PC-3 (cell line): ENCODE results near the gene RUBCN. TPM values are rescaled to one million over a fixed set of nuclear protein-coding genes. Genes with fewer than 3 reads are reported as not detected.

Source experiments
- ATAC-seq: fragments of 200-7000 bp; cut with Tn5 transposase; 2 replicates; pipeline ENCODE4 v1.9.1; 2020; ENCODE audit warnings: mild to moderate bottlenecking, moderate library complexity
- BruUV-seq: library from RNA; stranded (reverse); fragments of 400-500 nt; replicated peaks from 2 replicates; lab custom pipeline; 2021; lab: Mats Ljungman, UMichigan
- CTCF ChIA-PET: fragments of 300-600 bp; sonication (Branson Sonifier 250); formaldehyde crosslinking; loops from one replicate; lab custom pipeline; 2022; ENCODE audit warnings: antibody characterized with exemption; lab: Charles Lee
- POLR2A ChIA-PET: fragments of 300-600 bp; sonication (Branson Sonifier 250); formaldehyde crosslinking; loops from one replicate; lab custom pipeline; 2022; ENCODE audit warnings: antibody characterized with exemption; ENCODE audit not compliant: unreplicated experiment; lab: Charles Lee
- DNase-seq: peaks from one replicate; pipeline ENCODE4 v3.0.0-alpha.2; 2015
- H2AFZ ChIP-seq: fragments of 300-600 bp; sonication (generic); 2 replicates; pipeline ENCODE4 v1.6.0; 2016; ENCODE audit warnings: antibody characterized with exemption, low read length
- H3F3A ChIP-seq: fragments of 300-600 bp; sonication (generic); one replicate; pipeline ENCODE4 v1.6.0; 2017; ENCODE audit warnings: antibody characterized with exemption, low read length, control low read depth, mild to moderate bottlenecking; ENCODE audit not compliant: unreplicated experiment
- H3K27ac ChIP-seq: fragments of 300-600 bp; sonication (generic); 2 replicates; pipeline ENCODE4 v1.5.1; 2016; ENCODE audit warnings: mild to moderate bottlenecking, low read length
- H3K27me3 ChIP-seq: fragments of 300-600 bp; sonication (generic); 2 replicates; pipeline ENCODE4 v1.6.1; 2016; ENCODE audit warnings: low read length, mixed read lengths
- H3K36me3 ChIP-seq: fragments of 300-600 bp; sonication (generic); 2 replicates; pipeline ENCODE4 v1.6.1; 2016; ENCODE audit warnings: low read depth, mixed run types, low read length, mixed read lengths
- H3K4me1 ChIP-seq: fragments of 300-600 bp; sonication (generic); 2 replicates; pipeline ENCODE4 v1.5.1; 2016; ENCODE audit warnings: low read length; ENCODE audit not compliant: insufficient read depth
- H3K4me2 ChIP-seq: fragments of 300-600 bp; sonication (generic); 2 replicates; pipeline ENCODE4 v1.6.0; 2016; ENCODE audit warnings: low read length
- H3K4me3 ChIP-seq: fragments of 300-600 bp; sonication (generic); 2 replicates; pipeline ENCODE4 v1.5.1; 2016; ENCODE audit warnings: mild to moderate bottlenecking, low read length, mixed read lengths
- H3K79me2 ChIP-seq: fragments of 300-600 bp; sonication (generic); 2 replicates; pipeline ENCODE4 v1.6.1; 2017; ENCODE audit warnings: low read length, mixed read lengths
- H3K9ac ChIP-seq: fragments of 300-600 bp; sonication (generic); 2 replicates; pipeline ENCODE4 v1.6.0; 2016; ENCODE audit warnings: mild to moderate bottlenecking, low read length
- H3K9me2 ChIP-seq: fragments of 300-600 bp; sonication (generic); replicated peaks from 2 replicates; pipeline ENCODE4 v1.6.1; 2016; ENCODE audit warnings: mixed run types, low read length, mixed read lengths
- H3K9me3 ChIP-seq: fragments of 300-600 bp; sonication (generic); 2 replicates; pipeline ENCODE4 v1.6.1; 2016; ENCODE audit warnings: low read length, mixed read lengths
- H4K20me1 ChIP-seq: fragments of 300-600 bp; sonication (generic); 2 replicates; pipeline ENCODE4 v1.6.1; 2016; ENCODE audit warnings: low read length, mixed read lengths
- EZH2 ChIP-seq: fragments of 300-600 bp; sonication (generic); IDR thresholded peaks from one replicate; pipeline ENCODE4 v1.6.1; 2017; ENCODE audit warnings: antibody characterized with exemption, mild to moderate bottlenecking, low read length; ENCODE audit not compliant: unreplicated experiment
- EZH2phosphoT487 ChIP-seq: fragments of 300-600 bp; sonication (generic); IDR thresholded peaks from 2 replicates; pipeline ENCODE4 v1.6.1; 2018; ENCODE audit warnings: mild to moderate bottlenecking, antibody characterized with exemption, low read length, borderline replicate concordance
- intact Hi-C: fragments of 100-400 bp; cut with micrococcal nuclease; formaldehyde crosslinking; loops from 2 replicates; pipeline ENCODE4 v1.9.0; 2023
- total RNA-seq: library from RNA; depleted of rRNA; stranded (reverse); fragments of >200 nt; gene quantifications from 2 replicates; pipeline ENCODE4 v1.2.3, GENCODE V29; 2014
- TF ChIP-seq, protein P1 (sequence below): fragments of 300-600 bp; sonication (generic); conservative IDR thresholded peaks from 2 replicates; pipeline ENCODE4 v1.5.1; 2017; ENCODE audit warnings: antibody characterized with exemption, low read depth, mild to moderate bottlenecking, low read length

The RUBCN gene
- total RNA-seq, 1 experiment from 2014 or later = 24.5 TPM

DNA sequence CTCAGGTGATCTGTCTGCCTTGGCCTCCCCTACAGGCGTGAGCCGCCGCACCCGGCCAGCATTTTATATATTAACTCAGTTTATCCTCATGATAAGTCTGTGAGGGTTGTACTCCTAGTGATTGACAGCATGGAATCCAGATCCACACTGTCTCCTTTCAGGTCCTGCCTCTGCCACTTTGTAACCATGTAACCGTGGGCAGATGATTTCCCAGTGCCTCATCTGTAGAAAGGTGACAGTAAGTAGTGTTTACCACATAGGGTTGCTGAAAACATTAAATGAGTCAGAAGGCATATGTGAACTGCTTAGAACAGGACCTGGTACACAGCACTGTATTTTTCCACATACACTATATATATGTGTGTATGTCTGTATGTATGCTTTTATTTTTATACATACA, 15.4 kb upstream of the RUBCN start:
- POLR2A ChIA-PET = no interaction called here
- Histone ChIP-seq H3K9ac (no peak overlapping the region), H3K36me3 (peaks cover 11% of the 10 kb centered on the region; the same call in 1 of the 2 replicates), H3F3A (no peaks in the 10 kb centered on the region), H3K4me1 (peaks cover 26% of the 10 kb centered on the region), H2AFZ (no peak overlapping the region), H3K4me3 (peak overlapping the region; percentile 74), H3K4me2 (peak overlapping the region; percentile 80), H3K79me2 (peaks cover 70% of the 10 kb centered on the region), H3K27ac (no peak overlapping the region), H3K9me3 (no peaks in the 10 kb centered on the region), H4K20me1 (peaks cover 19% of the 10 kb centered on the region; the same call in 1 of the 2 replicates), H3K9me2 (no peaks in the 10 kb centered on the region), H3K27me3 (no peaks in the 10 kb centered on the region)
- BruUV-seq = no TSS peak
- intact Hi-C loops = loop anchor here (5.0 kb wide), 1 partner anchor 40 kb away; the partner anchor contains the start of gene LRCH3
- DNase-seq (no peak), ATAC-seq (no peak)
- CTCF ChIA-PET = no interaction called here
- TF ChIP-seq EZH2phosphoT487 (no peak), EZH2 (no peak)
- TF ChIP-seq, protein P1, sequence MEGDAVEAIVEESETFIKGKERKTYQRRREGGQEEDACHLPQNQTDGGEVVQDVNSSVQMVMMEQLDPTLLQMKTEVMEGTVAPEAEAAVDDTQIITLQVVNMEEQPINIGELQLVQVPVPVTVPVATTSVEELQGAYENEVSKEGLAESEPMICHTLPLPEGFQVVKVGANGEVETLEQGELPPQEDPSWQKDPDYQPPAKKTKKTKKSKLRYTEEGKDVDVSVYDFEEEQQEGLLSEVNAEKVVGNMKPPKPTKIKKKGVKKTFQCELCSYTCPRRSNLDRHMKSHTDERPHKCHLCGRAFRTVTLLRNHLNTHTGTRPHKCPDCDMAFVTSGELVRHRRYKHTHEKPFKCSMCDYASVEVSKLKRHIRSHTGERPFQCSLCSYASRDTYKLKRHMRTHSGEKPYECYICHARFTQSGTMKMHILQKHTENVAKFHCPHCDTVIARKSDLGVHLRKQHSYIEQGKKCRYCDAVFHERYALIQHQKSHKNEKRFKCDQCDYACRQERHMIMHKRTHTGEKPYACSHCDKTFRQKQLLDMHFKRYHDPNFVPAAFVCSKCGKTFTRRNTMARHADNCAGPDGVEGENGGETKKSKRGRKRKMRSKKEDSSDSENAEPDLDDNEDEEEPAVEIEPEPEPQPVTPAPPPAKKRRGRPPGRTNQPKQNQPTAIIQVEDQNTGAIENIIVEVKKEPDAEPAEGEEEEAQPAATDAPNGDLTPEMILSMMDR = no peak

DNA sequence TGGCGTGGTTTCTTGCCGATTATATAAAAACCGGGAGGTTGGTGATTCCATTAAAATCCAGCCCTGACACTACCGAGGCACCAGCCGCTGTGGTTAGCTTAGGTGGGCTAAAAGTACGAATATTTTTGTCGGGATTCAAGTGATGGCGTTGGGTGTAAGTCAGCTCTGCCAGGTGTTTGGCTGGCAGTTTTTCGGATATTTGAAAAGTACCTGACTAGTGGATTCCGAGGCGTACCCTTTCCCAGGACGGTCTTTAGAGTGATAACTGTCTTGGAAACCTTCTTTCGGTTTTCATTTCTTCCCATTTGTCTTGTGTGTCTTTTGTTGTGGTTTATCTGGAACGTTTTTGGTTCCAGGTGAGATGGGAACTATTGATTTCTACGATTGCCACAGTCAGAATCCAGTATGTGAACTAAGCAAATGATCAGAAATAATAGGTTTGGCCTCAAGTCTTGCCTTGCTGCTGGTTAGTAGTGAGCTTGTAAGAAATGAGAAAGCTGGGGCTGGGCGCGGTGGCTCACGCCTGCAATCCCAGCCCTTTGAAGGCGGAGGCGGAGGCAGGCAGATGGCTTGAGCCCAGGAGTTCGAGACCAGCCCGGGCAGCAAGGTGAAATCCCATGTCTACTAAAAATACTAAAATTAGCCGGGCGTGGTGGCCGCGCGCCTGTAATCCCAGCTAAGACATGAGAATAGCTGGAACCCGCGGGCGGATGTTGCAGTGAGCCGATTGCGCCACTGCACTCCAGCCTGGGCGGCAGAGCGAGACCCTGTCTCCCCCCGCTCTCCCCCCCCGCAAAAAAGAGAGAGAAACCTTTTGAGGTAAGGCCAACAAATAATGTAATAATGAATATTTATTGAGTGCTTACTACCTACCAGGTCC, 14.4 kb upstream of the RUBCN start:
- Histone ChIP-seq H3K27me3 (no peaks in the 10 kb centered on the region), H3K4me1 (peaks cover 26% of the 10 kb centered on the region), H3K9ac (peak overlapping the region; percentile 89), H3K9me3 (no peaks in the 10 kb centered on the region), H3K4me3 (peak overlapping the region; percentile 74), H3K36me3 (peaks cover 2% of the 10 kb centered on the region; the same call in 1 of the 2 replicates), H3K27ac (peak overlapping the region; percentile 72), H3K9me2 (no peaks in the 10 kb centered on the region), H2AFZ (peak overlapping the region; percentile 95), H3K4me2 (peak overlapping the region; percentile 80), H3K79me2 (peaks cover 60% of the 10 kb centered on the region), H3F3A (no peaks in the 10 kb centered on the region), H4K20me1 (peaks cover 19% of the 10 kb centered on the region; the same call in 1 of the 2 replicates)
- CTCF ChIA-PET = interaction anchor here (0.5 to 1.4 kb wide), 4 partner anchors 18 to 152 kb away, joined by 3 read pairs; no protein-coding TSS in a partner anchor
- intact Hi-C loops = loop anchor here (5.0 kb wide), 1 partner anchor 41 kb away; the partner anchor contains the start of gene LRCH3
- POLR2A ChIA-PET = no interaction called here
- DNase-seq = peak; percentile 29
- TSS peak; percentile 63 for BruUV-seq
- no peak for TF ChIP-seq EZH2
- TF ChIP-seq, protein P1 = no peak
- no peak for TF ChIP-seq EZH2phosphoT487
- peak; percentile 1; the same call in 1 of the 2 replicates for ATAC-seq
